K562 treated with DMSO at 1 percent for 4 hours (cell line): Measurements from ENCODE around the gene IQGAP2. TPM values are rescaled to one million over a fixed set of nuclear protein-coding genes. Genes with fewer than 3 reads are reported as not detected.

Experiments used
- total RNA-seq: library from RNA; unstranded; fragments of 300-600 nt; gene quantifications from 2 replicates; pipeline ENCODE4 v1.2.3, GENCODE V29; 2022; ENCODE audit not compliant: insufficient read depth

The IQGAP2 gene
- 4.1 and 9.2 TPM in 2 replicates for total RNA-seq

GRCh38 chr5:76402886-76403765 lies at the start of gene IQGAP2:
IQGAP2 (plus strand) TSS chr5:76403285; CDS start chr5:76403546, 261 bp downstream.

GRCh38 chr5:76622973-76623596 lies 220.0 kb downstream of the IQGAP2 start, which contains the start of gene F2RL2:
F2RL2 (minus strand) TSS chr5:76623403; CDS start chr5:76623230, 173 bp downstream.

GRCh38 chr5:76715736-76716455 lies 312.8 kb downstream of the IQGAP2 start, which contains the start of gene F2R:
F2R (plus strand) TSS chr5:76716126; CDS start chr5:76716308, 182 bp downstream.

Other genes starting within 250 kb of the IQGAP2 start
- not detected in 2 replicates for gene F2RL2, start 220.1 kb downstream of the IQGAP2 start, total RNA-seq